Measurements from ENCODE around the gene P2RX4.

GRCh38 chr12:121196902-121197301, 13.0 kb upstream of the P2RX4 start:
- no peak for TF ChIP-seq CTCF (IDR thresholded peaks at IDR 0.05; ENCODE audit: insufficient read depth, low read length, poor library complexity, severe bottlenecking)
- TF ChIP-seq EZH2phosphoT487 (conservative IDR thresholded peaks at IDR 0.05; ENCODE audit: low read length), result no peak
